Activated CD4-positive, CD25-positive, alpha-beta regulatory T cell (primary cell): ENCODE data around the gene INMT.

ENCODE experiments used
- DNase-seq, 4 experiments: peaks; one replicate each; lab custom pipeline; 2025; lab: John Stamatoyannopoulos, UW

Gene INMT

DNA sequence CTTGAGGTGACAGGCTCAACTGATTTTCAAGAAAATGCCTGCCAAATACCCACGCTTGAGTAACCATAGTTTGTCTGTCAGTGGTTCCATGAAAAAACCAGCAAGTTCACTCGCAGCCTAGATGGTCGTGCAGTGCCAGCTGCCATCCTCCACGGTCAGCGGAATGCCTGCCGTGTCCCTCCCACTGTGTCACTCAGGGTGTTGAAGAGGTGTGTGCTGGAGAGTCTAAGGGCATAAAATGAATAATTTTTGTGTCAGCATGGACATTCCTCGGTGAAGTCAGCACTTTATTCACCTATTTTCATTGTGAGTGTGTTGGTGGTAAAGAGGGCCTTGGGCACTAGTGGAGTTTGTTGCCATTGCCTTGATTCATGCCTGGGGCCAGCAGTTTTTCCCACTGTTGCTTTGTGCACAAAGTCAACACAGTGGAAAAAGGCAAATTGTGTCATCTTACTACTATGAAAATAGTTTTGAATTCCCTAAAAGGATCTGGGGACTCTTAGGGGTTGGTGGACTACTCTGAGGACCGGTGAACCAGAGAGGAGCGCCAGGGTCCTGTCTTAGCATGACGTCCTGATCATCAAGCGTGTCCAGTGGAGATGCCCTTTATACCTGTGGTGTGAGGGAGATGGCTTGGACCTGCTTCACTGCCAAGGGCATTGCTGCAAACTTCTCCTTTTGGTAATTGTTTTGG lies 36.9 kb downstream of the INMT start:
- no peak for DNase-seq

DNA sequence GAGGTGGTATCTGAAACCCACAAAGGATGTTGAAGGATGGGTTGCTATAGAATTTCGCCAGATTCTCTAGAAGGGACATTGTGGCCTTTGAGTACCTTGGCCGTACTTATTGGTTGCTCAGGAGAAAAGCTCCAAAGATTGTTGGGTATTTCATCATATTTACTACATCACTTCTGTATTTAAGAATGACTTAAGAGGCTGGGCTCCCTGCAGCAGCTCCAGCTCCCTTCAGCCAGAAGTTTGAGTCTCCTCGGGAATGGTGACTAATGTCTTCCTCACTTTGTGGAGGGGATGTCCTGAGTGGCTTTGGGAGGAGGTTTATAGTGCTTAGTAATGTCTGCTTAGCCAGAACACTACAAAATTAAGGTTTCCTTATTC lies 37.4 kb downstream of the INMT start:
- DNase-seq = no peak

DNA sequence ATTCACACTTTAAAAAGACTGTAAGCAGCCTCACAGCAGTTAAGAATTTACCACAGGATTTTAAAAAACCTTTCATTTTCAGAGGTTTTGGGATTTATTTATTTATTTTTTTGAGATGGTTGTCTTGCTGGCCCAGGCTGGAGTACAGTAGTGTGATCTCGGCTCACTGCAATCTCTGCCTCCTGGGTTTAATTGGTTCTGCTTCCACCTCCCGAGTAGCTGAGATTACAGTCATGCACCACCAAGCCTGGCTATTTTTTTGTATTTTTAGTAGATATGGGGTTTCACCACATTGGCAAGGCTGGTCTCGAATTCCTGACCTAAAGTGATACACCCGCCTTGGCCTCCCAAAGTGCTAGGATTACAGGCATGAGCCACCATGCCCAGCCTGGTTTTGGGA lies 38.4 kb downstream of the INMT start:
- DNase-seq = no peak

DNA sequence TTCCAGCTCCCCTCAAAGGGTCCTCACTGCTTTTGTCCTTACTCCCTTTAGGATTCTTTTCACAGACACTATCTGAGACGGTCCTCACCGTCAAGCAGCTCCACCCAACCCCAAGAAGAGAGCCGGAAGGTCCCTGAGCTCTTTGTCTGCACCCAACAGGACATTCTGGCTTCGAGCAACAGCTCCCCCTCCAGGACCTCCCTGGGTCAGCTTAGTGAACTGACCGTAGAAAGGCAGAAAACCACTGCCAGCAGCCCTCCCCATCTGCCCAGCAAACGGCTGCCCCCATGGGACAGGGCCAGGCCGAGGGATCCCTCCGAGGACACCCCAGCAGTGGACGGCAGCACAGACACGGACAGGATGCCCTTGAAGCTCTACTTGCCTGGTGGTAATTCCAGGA lies 39.2 kb downstream of the INMT start:
- DNase-seq = no peak

DNA sequence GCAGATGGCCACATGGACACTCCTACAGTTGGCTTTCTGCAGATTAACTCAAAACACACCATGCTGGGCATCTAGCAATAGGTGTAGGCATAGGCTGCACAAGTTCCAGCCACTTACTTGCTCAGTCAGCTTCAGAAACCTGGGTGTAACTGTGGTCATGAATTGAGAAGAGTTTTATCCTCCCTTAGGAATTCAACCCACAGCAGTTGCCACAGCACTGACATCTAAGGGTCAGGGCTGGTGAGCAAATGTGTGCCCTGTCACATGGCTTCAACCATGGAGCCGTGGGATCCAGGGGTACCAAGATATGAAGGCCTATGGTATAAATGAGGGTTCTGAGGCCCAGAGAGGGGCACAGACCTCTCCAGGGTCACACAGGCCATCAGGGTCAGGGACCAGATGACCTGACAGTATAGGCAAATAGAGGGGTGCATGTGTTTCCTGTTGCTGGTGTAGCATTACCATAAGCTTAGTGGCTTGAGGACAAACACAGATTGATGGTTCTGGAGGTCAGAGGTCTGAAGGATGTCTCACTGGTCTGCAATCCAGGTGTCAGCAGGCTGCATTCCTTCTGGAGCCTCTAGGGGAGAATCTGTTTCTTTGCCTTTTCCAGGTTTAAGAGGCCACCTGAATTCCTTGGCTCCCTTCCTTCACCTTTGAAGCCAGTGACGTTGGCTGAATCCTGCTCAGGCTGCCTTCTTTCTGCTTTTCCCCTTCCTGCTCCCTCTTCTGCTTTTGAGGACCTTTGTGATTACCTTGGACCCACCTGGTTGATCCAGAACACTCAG lies 43.4 kb downstream of the INMT start:
- DNase-seq = no peak

DNA sequence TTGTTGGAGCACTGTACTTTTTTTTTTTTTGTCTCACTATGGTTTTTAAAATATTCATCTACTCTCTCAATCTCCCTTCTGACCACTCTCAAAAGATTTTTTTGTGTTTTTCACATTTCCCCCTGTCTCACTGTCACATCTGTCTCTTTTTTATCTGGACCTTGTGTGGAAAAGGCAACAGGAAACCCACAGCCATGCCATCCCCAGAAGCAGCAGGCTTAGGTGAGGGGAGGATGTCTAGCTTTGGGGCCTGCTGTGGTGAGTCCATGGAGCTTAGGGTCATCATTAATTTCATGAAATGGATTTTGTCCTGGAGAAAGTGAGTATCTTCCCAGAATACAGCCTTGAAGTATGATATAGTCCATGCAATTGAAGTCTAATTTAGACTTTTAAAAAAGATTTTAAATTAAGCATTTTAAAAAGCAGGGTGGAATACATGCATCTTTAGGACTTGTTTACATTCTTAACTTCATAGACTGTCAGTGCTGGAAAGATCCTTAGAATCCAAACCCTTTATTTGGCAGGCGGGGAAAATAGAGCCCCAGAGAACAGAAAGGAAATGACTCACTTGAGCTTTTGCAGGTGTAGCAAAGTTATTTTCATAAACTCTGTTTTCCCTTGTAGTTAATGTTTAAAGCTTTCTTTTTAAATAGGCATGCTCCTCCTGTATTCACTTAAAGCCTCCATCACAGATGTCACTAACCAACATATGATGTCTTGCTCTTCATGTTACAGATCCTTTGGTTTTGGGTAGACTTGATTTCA lies 44.4 kb downstream of the INMT start:
- DNase-seq = no peak

DNA sequence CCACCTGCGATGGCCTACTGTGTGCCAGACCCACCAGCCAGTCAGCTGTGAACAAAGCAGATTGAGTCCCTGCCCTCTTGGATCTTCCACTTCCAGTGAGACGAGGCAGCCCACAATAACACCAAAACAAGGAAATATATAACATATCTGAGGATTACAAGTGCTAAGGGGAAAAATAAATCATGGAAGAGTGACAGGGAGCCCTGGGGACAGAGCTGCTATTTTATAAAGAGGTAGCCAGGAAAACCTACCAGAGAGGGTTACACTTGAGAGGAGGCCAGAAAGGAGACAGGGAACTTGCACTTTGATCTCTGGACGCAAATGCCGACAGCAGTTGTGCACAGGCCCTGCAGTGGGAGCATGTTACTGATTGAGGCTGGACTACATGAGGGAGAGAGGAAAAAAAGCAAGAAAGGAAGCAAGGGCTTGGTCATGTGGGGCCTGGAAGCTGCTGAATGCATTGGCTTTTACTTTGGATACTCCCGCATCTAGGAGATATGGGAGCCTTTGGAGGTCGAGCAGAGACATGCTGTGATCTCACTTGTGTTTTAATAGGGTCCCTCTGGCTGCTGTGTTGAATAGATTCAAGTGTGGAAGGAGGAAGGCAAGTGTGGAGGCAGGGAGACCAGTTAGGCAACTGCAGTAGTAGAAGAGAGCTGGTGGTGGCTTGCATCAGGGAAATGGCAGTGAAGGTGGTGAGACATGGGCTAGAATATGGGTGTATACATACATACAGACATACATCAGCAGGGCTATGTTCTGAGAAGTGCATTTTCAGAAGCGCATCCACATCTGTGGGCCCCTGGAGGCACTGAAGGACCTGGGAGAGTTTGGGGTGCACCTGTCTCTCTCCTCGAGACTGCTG lies 45.5 kb downstream of the INMT start:
- no peak for DNase-seq

DNA sequence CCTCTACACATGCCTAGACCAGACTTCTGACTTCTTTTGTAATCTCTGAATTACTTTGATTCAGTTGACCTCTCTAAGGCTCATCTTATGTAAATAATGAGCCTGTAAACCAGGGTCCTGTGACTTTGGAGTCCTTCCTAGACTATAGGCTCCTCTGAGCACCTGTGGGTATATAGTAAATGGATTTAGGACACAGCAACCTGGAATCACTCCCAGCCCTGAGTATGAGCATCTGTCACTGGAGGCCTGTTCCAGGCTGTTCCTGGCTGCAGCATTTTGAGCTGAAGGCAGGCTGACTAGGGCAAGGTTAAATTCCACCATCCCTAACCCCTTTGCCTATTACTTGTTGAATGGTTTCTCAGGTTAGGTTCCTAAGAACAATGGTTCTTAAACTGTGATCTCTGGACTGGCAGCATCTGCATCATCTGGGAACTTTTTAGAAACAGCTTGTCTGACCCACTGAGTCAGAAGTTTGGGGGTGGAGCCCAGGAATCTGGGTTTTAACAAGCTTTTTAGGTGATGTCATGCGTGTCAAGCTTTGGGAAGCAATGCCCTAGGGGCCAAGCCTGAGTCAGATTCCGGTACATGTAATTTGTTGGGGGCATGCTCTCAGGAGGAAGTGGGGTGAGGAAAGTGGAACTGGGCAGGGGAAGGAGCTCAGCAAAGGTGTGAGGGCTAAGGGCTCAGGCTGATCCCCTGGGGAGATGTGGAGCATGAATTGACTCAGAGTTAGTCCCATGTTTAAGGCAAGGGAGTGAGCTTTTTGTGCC lies 47.5 kb downstream of the INMT start:
- no peak for DNase-seq

DNA sequence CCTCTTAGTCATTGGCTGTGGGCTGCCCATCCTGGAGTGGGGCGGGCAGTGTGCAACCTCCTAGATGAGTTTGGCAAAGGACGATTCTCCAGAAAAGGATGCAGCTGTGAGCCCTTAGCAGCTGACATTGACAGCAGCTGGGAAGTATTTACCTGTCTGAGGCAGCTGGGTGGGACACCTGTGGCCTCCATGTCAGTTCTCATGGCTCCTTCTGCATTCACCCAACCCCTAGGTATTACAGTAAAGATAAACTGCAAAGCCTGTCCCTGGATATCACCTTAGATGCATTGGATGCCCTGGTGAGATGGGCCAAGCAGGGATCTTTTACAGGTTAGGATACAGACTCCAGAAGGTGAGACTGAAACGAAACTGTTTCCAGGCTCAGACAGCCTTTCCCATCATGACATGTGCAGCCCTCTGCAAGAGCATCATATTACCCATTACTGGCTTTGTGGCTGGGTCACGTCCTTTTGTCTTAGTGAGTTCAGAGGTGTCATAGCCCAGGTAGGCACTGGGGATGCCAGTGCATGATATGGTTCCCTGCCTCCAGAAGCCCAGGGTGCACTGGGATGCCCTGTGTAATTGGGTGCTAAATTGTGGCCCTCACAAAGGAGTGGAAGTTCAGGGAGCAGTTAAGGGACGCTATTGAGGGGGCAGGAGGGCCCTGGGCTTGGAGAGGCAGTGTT lies 48.2 kb downstream of the INMT start:
- no peak for DNase-seq

DNA sequence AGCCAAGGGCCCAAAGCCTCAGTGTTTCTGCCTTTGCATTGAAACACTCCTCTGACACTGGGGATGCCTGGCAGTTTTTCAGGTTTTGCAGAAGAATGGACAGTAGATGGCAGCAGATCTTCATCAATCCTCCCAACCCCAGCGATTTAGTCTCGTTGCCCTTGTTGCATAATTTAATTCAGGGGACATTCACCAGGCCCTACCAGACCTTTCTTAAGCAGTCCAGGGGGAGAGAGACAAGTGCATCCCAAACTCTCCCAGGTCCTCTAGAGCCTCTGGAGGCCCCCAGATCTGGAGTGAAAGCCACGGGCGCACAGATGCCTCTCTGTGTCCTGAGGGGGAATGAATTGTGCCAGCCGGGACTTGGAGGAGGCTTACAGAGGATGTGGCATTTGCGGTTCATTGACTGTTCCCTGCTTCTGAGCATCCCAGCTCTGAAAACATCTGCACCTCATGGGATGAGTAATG lies 48.9 kb downstream of the INMT start:
- DNase-seq = no peak

DNA sequence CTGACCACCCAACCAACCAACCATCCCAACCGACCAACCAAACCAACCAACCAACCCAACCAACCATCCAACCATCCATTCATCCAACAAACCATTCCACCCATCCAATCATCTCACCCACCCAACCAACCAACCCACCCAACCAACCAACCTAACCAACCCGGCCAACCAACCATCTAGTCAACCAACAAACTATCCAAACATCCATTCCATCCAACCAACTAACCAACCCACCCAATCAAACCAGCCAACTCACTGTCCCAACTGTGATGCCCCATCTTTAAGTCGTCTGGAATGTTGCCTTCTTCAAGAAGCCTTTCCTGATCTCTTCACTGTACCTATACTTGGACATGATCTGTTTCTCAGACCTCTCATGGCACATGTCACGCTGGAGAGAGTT lies 50.9 kb downstream of the INMT start:
- no peak for DNase-seq

DNA sequence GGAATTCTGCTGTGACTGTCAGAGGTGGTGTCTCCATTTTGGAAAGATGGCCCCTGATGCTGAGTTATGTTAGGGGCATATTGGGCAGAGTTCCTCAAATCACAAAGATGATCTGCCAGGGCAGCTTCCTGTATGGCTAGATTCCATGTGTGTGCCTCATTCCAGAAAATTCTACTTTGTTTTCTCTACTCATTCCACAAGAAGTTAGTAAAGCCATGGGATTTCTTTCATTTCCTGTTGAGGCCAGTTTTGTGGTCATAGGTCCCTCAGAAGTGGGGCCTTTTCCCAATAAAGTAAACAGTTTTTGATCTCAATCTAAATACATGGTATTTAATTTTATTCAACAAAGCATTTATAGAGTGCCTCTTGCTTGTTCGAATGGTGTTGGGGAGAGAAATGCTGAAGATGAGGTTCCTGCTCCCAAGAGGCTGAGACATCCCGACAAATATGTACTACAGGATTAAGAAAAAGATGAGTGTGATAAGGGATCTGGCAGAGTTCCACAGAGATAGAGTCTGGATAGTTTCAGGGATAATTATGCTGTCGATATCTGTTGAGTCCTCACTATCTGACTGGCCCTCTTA lies 52.2 kb downstream of the INMT start:
- no peak for DNase-seq

DNA sequence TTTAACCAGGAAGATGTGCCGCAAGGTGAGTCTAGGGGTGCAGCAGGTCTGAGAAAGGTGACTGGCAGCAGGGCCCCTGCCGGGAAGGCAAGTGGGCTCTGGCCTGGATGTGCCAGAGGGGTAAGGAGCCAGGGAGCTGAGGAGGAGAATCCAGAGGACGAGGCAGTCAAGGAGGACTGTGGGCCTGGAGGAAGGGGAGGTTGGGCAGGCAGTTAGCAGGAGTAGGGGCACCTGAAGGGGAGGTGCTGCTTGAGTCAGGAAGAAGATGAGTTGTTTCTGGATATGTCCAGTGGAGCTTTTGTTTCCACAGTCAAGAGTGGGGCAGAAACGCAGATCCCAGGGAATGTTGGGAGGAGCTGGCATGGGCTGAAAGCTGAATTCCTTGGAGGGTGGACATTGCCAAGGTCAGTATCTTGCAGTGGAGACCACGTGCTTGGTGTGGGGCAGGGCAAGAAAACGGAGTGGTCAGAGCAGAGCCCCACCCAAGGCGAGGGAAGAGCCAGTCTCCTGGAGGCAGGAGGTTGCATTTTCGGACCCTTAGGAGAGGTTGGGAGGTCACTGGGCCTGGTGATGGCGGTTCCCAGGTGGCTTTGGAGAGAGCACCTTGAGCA lies 53.3 kb downstream of the INMT start:
- DNase-seq = no peak

DNA sequence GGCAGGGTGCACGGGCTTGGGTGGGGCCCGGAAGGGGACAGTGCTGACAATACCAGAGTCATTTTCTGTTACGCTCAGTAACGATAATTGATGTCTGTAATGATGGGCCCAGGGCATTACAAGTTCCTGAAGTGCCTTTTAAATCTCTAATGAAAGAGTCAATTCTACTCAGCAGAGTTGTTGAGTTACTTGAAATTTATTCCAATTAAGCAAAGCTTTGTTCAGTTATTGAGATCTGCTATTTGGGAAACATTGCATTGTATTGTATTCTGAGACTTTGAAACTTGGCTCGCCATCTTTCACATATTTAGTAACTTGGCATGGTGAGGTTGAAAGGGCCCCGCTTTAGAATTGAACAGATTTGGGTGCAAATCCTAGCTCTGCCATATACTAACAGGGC lies 54.0 kb downstream of the INMT start:
- DNase-seq = no peak
